AG08395 (cell line): ENCODE data around the gene MCCC2.
"Not testable (repeated sequence)": the region's sequence is repeated elsewhere in the genome, so short reads cannot be mapped to it uniquely, and the experiment has no call there.

Source experiments
- DNase-seq: peaks from one replicate; pipeline ENCODE4 v3.0.0; 2012; ENCODE audit warnings: mixed read lengths, low spot score

MCCC2 gene

GRCh38 chr5:71586941-71587765 is at the start of gene MCCC2:
Gene MCCC2, plus strand, starts transcription at chr5:71587340. Its CDS starts 86 bp downstream, at chr5:71587426.
- DNase-seq: peak; percentile 97

GRCh38 chr5:71537687-71538086 is 49.5 kb upstream of the MCCC2 start:
- DNase-seq: no peak

- DNase-seq: not testable (repeated sequence)
These were observed 36.3 kb upstream of the MCCC2 start for GRCh38 chr5:71550885-71551284.

- not testable (repeated sequence) for DNase-seq
These were observed 35.6 kb upstream of the MCCC2 start for GRCh38 chr5:71551582-71551981.

GRCh38 chr5:71552026-71552749 is 35.0 kb upstream of the MCCC2 start:
- DNase-seq: not testable (repeated sequence)

GRCh38 chr5:71563161-71563560 is 24.0 kb upstream of the MCCC2 start:
- no peak for DNase-seq

- DNase-seq: no peak
These were observed 22.2 kb upstream of the MCCC2 start for GRCh38 chr5:71564895-71565294.

- no peak for DNase-seq
These were observed 17.2 kb upstream of the MCCC2 start for GRCh38 chr5:71569748-71570509.

GRCh38 chr5:71571811-71572210 is 15.3 kb upstream of the MCCC2 start:
- not testable (repeated sequence) for DNase-seq

- no peak for DNase-seq
These were observed 13.5 kb upstream of the MCCC2 start for GRCh38 chr5:71573591-71573990.

GRCh38 chr5:71575588-71575987 is 11.6 kb upstream of the MCCC2 start:
- DNase-seq: not testable (repeated sequence)

GRCh38 chr5:71576241-71576640 is 10.9 kb upstream of the MCCC2 start:
- DNase-seq: no peak

- DNase-seq: not testable (repeated sequence)
These were observed 9.3 kb upstream of the MCCC2 start for GRCh38 chr5:71577839-71578238.

GRCh38 chr5:71582945-71583584 is 4.1 kb upstream of the MCCC2 start:
- DNase-seq: no peak

- peak; percentile 6 for DNase-seq
These were observed 844 bp upstream of the MCCC2 start for GRCh38 chr5:71586052-71586940.

- DNase-seq: no peak
These were observed 809 bp downstream of the MCCC2 start for GRCh38 chr5:71587766-71588532.

GRCh38 chr5:71588533-71588885 is 1.4 kb downstream of the MCCC2 start:
- DNase-seq: no peak

- DNase-seq: no peak
These were observed 2.8 kb downstream of the MCCC2 start for GRCh38 chr5:71589903-71590302.

- no peak for DNase-seq
These were observed 4.0 kb downstream of the MCCC2 start for GRCh38 chr5:71591100-71591499.

- no peak for DNase-seq
These were observed 9.0 kb downstream of the MCCC2 start for GRCh38 chr5:71596169-71596568.
